Neuron (in vitro differentiated cells): ENCODE results near the gene NEO1.

Experiments used
- H2AFZ ChIP-seq: one replicate; pipeline ENCODE4 v1.6.1; 2013; ENCODE audit warnings: low read depth, mild to moderate bottlenecking, inconsistent platforms, low read length, moderate library complexity
- H3K27me3 ChIP-seq: one replicate; pipeline ENCODE4 v1.6.1; 2013; ENCODE audit warnings: low read length; ENCODE audit not compliant: insufficient read depth
- H3K36me3 ChIP-seq: one replicate; pipeline ENCODE4 v1.6.1; 2013; ENCODE audit warnings: low read length; ENCODE audit not compliant: insufficient read depth
- H3K4me1 ChIP-seq: one replicate; pipeline ENCODE4 v1.6.1; 2013; ENCODE audit warnings: low read length; ENCODE audit not compliant: insufficient read depth
- H3K4me3 ChIP-seq: 2 replicates; pipeline ENCODE4 v1.5.1; 2013; ENCODE audit warnings: mild to moderate bottlenecking, low read length, moderate library complexity
- H3K9me3 ChIP-seq: one replicate; pipeline ENCODE4 v1.6.1; 2013; ENCODE audit warnings: low read length

NEO1 gene

DNA sequence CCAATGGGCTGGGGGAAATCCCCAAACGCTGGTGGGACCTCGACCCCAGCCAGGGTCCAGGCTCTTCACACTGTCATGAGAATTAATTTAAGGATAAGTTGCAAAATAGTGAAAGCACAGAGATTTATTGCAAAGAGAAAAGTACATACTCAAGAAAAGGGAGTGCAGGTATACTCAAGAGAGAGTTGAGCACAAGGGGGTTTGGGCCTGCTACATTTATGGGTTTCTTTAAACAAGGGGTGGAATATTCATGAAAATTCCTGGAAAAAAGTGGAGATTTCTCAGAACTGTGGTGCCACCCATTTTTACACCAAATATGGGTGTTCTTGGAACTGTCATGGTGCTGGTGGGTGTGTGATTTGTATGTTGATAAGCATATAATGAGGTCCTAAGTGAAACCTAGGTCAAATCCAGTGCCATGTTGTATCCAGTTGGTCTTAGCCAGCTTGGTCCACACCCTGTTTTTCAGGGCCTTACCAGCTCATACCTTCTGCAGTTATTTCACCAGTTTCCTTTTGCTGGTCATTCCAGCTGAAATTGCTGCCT lies 32.6 kb upstream of the NEO1 start:
- Histone ChIP-seq H3K36me3 (no peaks in the 10 kb centered on the region), H3K9me3 (no peaks in the 10 kb centered on the region), H3K4me3 (no peak overlapping the region), H2AFZ (no peak overlapping the region), H3K4me1 (peaks cover 51% of the 10 kb centered on the region), H3K27me3 (no peaks in the 10 kb centered on the region)

DNA sequence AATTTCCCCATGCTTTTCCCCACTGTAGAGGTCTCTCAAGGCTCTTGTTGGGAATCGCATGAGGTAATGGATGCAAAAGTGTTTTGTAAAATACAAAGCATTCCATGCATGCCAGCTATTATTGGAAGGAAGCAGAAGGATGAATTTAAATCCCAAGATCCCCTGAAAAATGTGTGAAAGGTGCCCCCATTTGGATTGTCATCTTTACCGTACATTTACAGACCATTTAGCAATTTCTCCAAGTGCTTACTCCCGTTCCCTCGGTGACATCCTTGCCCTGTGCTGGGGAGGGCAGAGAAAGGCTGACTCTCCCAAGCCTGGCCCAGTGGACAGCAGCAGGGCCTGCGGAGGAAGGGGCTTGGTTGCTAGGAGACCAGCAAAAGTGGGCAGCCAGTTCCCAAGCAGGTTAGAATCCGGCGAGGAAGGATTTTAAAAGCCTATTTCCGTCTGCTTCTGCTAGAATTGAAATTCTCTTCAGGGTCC lies 31.1 kb upstream of the NEO1 start:
- H3K36me3 ChIP-seq = no peaks in the 10 kb centered on the region
- H3K4me1 ChIP-seq = peaks cover 51% of the 10 kb centered on the region
- H3K9me3 ChIP-seq = no peaks in the 10 kb centered on the region
- H2AFZ ChIP-seq = peak overlapping the region; percentile 19
- no peaks in the 10 kb centered on the region for H3K27me3 ChIP-seq
- peak overlapping the region; percentile 32 for H3K4me3 ChIP-seq

DNA sequence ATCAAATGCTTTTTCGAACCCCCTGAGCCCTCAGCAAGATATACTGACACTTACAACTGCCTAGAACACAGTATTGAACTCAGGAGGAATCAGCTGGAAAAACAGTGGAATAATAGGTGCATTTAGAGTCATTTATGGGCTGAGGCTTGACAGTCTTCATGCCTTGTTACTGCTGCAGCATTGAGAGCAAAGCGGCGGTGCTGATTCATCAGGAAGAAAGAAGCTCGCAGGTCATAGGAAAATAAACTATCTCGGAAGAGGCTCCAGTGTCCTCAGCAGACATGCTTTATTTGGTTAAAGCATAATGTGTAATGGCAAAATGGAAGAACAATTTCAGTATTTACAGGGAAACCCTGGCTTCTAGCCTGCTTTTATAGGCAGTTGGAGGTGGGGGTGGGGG lies 30.1 kb upstream of the NEO1 start:
- no peaks in the 10 kb centered on the region for H3K36me3 ChIP-seq
- no peaks in the 10 kb centered on the region for H3K27me3 ChIP-seq
- H3K4me3 ChIP-seq = peak overlapping the region; percentile 32
- H3K9me3 ChIP-seq = no peaks in the 10 kb centered on the region
- peak overlapping the region; percentile 21 for H2AFZ ChIP-seq
- H3K4me1 ChIP-seq = peaks cover 56% of the 10 kb centered on the region

DNA sequence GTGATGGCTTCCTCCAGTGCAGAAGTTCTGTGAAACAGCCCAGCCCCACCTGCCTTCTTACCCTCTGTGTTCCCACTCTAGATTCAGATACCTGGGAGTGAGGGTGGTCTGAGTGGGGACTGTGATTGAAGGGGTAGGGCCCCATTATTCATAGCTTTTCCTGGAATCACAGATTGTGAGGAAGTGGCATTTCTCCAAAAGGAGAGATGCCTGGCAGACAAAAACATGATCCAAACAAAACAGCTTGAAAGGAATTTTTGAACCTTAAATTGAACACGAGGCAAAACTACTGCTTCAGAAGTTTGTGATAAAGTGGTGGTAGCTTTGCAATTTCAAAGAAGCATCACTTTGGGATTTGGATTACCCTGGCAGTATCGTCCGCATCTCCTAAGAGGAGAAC lies 29.2 kb upstream of the NEO1 start:
- Histone ChIP-seq H3K9me3 (no peaks in the 10 kb centered on the region), H2AFZ (peak overlapping the region; percentile 31), H3K4me1 (peaks cover 53% of the 10 kb centered on the region), H3K27me3 (no peaks in the 10 kb centered on the region), H3K4me3 (no peak overlapping the region), H3K36me3 (no peaks in the 10 kb centered on the region)

DNA sequence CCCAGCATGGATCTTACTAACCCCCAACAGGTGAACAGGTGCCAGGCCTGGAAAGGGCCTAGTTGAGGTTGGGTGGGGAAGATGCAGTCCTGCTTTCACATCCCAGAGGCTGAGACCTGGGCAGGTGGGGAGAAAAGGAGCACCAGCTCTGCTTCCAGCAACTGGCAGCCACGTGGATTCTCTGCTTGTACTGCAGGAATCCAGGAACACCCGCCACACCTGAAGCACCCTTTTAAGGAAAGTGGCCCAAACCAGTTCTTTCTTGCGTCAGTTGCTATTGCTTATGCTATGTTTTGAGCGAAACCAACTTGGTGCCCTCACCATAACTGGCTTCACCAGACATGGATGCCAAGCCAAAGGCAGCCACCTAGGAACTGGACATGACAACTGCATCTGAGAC lies 28.1 kb upstream of the NEO1 start:
- no peaks in the 10 kb centered on the region for H3K9me3 ChIP-seq
- no peaks in the 10 kb centered on the region for H3K27me3 ChIP-seq

DNA sequence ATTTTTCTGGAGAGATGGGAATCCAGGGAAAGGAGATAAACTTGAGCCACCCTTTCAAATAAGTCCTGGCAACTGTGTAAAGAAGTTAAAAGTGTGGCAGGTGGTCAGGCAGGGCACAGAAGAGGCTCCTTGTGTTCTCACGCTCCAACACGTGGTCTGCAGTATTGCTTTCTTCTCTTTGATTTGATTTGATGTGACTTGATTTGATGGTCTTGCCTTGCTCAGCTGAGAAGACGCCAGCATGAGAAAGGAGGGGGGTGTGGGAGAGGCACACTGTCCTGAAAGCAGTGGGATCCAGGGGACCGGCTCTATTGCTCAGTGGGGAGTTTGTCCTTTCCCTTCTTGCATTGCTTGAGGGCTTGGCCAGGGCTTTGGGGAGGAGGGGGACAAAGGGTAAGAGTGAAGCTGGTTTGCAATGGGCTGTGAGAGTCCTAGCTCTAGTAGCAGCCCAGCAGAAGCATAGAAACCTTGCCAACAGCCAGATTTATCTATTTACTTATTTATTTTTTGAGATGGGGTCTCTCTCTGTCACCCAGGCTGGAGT lies 25.7 kb upstream of the NEO1 start:
- Histone ChIP-seq H3K4me1 (peaks cover 48% of the 10 kb centered on the region), H2AFZ (no peak overlapping the region), H3K36me3 (no peaks in the 10 kb centered on the region), H3K9me3 (no peaks in the 10 kb centered on the region), H3K27me3 (no peaks in the 10 kb centered on the region), H3K4me3 (no peak overlapping the region)

More for the DNA sequence above, 28.1 kb upstream of the NEO1 start:
- no peak overlapping the region for H3K4me3 ChIP-seq
- H2AFZ ChIP-seq = no peak overlapping the region
- H3K4me1 ChIP-seq = peaks cover 63% of the 10 kb centered on the region
- H3K36me3 ChIP-seq = no peaks in the 10 kb centered on the region

DNA sequence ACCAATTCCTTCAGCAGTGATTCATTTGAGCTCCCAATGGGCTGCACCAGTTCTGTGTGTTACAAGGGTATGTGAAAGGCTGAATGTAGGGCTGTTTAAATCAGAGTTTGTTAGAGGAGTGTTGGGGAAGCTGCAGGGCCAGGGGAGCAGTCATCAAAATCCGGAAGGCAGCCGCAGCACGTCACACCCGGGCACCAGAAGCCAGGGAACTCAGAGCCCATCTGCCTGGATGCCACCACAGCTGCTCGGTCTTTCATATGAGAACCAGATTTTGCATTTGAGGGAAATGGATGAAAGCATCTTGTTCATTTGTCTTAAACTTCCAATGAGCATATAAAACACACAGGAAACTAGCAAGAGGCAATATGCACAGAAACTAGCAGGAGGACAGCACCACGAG lies 24.2 kb upstream of the NEO1 start:
- Histone ChIP-seq H2AFZ (no peak overlapping the region), H3K4me1 (peaks cover 34% of the 10 kb centered on the region), H3K9me3 (no peaks in the 10 kb centered on the region), H3K4me3 (no peak overlapping the region), H3K36me3 (no peaks in the 10 kb centered on the region), H3K27me3 (no peaks in the 10 kb centered on the region)

DNA sequence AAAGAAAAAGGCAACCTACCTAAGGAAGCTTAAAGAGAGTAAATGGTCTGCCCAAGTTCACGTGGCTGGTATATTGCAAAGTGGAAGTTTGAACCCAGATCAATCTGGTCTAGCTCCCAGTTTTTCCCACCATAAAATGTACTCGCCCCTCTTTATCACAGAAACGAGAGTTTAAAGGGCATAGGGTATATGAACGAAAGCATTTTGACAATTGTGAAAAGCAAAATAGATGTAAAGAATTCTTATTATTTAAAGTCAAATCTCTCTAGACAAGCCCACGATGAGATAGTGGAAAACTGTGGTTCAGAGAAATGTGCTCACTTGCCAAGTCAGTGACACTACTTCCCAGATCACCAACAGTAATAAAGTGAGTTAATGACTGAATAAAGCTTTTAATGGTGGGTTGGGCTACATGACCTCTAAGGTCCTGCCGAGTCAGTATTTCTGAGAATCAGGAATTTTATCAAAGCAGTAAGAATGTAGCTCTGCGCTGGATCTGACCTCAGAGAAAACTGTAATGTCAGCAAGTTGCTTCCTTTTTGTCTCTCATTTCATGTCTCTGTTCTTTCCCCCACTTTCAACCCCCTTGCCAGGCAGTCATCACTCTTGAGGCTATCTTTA lies 23.3 kb upstream of the NEO1 start:
- Histone ChIP-seq H3K4me1 (peaks cover 25% of the 10 kb centered on the region), H2AFZ (no peak overlapping the region), H3K27me3 (no peaks in the 10 kb centered on the region), H3K4me3 (no peak overlapping the region), H3K9me3 (no peaks in the 10 kb centered on the region), H3K36me3 (no peaks in the 10 kb centered on the region)

DNA sequence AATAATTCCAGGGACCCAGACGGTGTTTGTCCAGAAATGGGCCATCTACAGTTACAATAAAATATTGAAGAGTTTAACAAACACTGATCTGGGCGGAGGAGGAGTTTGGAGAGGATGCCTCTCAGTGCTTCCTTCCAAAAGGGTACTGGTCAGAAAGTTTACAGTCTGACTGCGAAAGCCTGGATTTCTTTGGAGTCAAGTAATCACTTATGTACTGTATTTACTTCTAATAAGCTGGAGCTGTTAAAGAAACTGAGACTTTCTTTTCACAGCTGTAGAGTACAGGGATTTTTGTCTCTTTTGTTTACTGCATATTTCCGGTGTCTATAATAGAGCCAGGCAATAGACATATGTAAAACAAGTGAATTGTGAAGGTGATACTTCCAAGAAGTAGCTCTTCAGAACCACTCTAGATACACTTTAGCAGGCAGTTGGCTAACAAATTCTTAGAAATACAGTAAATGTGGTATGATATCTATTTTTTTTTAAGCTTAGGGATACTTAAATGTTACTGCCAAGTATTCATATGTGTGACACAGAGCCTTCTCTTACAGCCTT lies 22.1 kb upstream of the NEO1 start:
- H3K9me3 ChIP-seq = no peaks in the 10 kb centered on the region
- H2AFZ ChIP-seq = no peak overlapping the region
- H3K36me3 ChIP-seq = no peaks in the 10 kb centered on the region
- no peak overlapping the region for H3K4me3 ChIP-seq
- H3K4me1 ChIP-seq = peaks cover 24% of the 10 kb centered on the region
- H3K27me3 ChIP-seq = no peaks in the 10 kb centered on the region

DNA sequence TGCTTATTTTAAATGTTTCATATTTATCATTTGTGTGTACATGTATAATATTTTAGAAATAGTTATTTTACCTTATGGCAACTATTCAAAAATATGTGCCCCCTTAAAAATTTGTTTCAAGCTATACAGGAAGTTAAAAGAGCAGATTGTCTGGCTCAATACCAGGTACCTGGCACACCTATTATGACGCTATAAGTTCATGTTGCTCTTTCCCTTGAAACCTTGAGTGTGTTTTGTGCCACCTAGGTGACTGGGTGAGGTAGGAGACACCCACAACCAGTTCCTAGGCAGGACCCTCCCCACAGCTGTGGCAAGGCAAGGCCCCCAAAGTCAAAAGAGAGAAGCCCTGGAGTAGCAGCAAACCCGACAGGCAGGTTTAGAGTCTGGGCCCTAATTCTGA lies 20.6 kb upstream of the NEO1 start:
- Histone ChIP-seq H3K9me3 (no peaks in the 10 kb centered on the region), H3K4me1 (peaks cover 24% of the 10 kb centered on the region), H3K27me3 (no peaks in the 10 kb centered on the region), H2AFZ (no peak overlapping the region), H3K36me3 (no peaks in the 10 kb centered on the region), H3K4me3 (no peak overlapping the region)

DNA sequence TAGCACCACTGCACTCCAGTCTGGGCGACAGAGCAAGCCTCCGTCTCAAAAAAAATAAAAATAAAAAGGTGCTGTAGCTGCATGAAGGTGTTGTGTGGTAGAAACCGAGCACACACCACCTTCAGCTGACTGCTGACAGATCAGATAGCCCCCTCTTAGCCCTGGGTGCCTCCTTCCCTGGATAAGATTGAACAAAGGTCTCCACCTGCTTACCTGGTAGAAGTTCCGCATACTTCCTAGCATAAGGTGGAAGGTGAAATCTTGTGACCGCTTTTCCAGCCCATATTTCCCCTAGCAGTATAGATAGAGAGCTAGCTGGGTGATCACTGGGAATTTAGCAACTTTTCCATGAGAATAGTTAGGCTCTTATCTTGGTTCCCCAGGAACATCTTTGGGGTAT lies 18.7 kb upstream of the NEO1 start:
- Histone ChIP-seq H2AFZ (no peak overlapping the region), H3K4me1 (peaks cover 30% of the 10 kb centered on the region), H3K9me3 (no peaks in the 10 kb centered on the region), H3K4me3 (no peak overlapping the region), H3K36me3 (no peaks in the 10 kb centered on the region), H3K27me3 (no peaks in the 10 kb centered on the region)

DNA sequence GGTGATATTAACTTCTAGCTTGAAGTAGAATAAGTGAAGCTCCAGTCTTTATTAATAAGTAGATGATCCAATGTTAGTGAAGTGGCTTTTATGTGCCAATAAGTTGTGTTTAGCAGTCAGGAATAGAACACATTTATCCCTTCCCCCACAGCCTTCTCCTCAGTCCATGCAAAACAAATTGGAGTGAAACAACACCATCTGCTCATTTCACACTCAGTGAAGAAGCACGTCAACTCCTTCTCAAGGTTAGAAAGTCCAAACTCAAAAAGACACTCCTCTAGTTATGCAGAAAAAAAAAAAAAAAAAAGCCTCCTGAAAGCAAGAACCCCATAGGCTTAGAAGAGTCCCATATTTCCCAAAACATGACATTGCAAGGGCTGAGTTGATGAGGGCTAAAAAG lies 18.0 kb upstream of the NEO1 start:
- no peak overlapping the region for H3K4me3 ChIP-seq
- no peak overlapping the region for H2AFZ ChIP-seq
- no peaks in the 10 kb centered on the region for H3K27me3 ChIP-seq
- peaks cover 29% of the 10 kb centered on the region for H3K4me1 ChIP-seq
- no peaks in the 10 kb centered on the region for H3K9me3 ChIP-seq
- no peaks in the 10 kb centered on the region for H3K36me3 ChIP-seq

DNA sequence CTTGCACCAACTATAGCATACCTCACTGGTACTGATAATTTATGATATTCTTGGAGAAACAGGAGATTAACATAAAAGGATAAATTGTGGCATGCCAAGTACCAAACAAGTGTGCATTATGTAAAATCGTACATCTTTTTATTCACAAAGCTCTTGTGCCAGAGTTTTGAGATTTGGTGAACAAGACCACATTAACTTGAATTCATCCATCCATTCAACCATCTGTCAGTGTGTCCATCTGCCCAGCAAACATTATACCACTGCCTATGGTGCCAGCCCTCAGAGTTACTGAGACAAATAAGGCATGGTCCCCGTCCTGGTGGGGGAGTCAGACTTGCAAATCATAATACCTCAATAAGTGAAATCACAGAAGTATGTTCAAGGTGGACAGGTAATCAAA lies 17.0 kb upstream of the NEO1 start:
- Histone ChIP-seq H3K27me3 (no peaks in the 10 kb centered on the region), H2AFZ (no peak overlapping the region), H3K4me3 (no peak overlapping the region), H3K36me3 (no peaks in the 10 kb centered on the region), H3K4me1 (peaks cover 23% of the 10 kb centered on the region), H3K9me3 (no peaks in the 10 kb centered on the region)
